Stimulated activated CD8-positive, alpha-beta memory T cell treated with anti-CD3 and anti-CD28 coated beads, Interleukin-7, amount 100 ng/mL, for 24 hours (primary cell): Measurements from ENCODE around the gene SNRPA1.

ENCODE experiments used
- DNase-seq: peaks from one replicate; pipeline ENCODE4 v3.0.0-alpha.2; 2020; ENCODE audit warnings: low read depth

Gene SNRPA1

DNA sequence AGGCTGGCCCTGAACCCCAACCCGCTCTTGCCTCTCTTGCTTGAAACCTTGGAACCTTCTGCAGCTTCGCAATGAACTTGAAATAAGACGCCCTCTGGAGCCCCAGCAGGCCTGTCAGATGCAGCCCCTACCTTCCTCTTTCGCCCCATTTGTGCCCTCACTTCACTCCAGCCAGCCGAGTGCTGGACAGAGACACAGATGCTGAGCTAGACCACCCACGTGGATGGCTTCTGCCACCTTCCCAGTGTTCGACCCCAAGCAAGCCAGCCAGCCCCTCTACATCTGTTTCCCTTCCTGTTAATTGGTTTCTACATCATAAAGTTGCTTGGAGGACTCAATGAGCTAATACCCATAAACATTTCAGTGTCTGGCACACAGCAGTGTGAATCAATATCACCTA, 23.8 kb upstream of the SNRPA1 start:
- DNase-seq = no peak

DNA sequence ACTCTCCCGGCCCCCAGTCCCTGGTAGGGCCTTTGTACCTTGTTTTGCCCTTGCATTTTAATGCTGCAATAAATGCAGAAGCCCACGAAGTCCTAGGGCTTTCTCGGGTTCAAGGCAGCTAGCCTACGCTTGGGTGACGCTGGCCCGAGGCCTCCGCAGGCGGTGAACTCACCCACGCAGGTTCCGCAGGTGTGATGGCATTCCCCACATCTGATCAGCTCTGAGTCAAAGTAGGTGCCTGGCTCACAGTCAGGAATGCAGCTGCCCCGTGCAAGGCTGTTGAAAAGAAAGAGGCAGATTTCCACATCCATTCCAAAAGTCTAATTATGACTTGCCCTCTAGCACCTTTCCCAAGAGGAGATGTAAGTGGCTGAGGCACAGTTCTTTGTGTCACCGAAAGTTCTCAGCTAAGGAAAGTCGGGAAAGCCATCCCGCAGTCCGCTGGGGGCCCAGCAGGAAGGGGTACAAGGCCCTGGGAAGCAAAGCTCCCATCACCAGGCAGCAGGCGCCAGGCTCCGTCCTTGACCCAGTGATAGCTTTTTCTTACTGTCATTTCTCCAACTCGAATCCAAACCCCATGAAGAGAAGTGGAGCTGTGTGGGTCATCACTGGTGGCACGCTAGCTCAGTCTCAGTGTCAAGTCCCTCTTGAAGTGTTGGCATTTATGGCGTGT, 23.2 kb upstream of the SNRPA1 start:
- DNase-seq = no peak

DNA sequence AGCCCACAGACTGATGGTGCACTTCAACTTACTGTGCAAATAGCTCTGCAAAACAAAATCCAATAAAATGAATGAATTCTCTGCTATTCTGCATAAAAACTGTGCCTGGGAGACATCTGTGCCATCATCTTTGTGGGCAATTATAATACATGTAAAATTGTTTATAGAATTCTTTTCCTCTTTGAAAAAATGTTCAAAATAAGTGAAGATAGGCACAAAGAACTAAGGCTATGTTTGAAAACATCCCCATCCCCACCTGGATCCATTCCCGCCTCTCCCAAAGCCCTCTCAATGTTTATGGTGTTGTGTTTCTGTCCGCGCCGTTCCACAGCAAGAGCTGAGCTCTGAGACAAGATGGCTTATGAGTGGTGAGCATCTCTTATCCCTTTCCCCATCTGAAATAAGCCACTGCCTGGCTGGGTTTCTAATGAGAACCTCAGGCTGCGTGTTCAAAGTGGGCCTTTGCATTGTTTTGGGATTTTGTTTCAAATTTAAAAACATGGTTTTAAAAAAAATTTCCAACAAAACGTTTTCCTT, 22.4 kb upstream of the SNRPA1 start:
- no peak for DNase-seq

DNA sequence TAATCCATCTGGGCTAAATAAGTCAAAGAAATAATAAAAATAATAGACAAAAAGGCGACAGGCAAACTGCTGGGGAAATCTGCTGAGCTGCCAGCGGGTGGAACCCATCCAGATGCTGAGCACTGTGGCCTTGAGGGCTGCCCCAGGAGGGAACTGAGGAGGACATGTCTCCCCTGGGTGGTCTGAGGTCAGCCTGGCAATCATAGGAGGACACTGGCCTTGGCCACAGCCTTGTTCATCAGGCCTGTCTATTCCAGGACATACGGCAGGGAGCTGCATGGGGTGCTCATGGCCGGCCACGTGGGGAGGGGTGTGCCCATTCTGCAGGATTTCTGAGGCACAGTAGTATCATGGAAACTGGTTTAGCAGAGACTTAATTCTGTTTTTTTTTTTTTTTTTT, 21.5 kb upstream of the SNRPA1 start:
- no peak for DNase-seq

DNA sequence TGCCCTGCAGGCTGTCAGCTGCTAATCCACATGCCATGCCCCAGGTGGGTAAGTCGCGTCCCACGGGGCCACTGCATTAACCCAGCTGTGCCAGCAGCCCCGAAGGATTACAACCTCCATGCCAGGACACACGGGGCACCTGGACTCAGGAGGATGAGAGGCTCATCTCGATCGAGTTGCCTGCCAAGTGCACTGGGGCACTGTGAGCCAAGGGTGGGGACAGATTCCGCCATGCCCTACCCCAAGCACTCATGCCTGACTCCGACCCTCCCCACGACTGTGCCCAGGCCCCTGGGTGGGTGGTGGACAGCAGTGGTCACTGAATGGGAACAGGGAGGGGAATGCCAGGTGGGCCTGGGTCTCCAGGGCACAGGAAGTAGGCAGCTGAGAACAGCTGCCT, 20.7 kb upstream of the SNRPA1 start:
- DNase-seq = no peak

DNA sequence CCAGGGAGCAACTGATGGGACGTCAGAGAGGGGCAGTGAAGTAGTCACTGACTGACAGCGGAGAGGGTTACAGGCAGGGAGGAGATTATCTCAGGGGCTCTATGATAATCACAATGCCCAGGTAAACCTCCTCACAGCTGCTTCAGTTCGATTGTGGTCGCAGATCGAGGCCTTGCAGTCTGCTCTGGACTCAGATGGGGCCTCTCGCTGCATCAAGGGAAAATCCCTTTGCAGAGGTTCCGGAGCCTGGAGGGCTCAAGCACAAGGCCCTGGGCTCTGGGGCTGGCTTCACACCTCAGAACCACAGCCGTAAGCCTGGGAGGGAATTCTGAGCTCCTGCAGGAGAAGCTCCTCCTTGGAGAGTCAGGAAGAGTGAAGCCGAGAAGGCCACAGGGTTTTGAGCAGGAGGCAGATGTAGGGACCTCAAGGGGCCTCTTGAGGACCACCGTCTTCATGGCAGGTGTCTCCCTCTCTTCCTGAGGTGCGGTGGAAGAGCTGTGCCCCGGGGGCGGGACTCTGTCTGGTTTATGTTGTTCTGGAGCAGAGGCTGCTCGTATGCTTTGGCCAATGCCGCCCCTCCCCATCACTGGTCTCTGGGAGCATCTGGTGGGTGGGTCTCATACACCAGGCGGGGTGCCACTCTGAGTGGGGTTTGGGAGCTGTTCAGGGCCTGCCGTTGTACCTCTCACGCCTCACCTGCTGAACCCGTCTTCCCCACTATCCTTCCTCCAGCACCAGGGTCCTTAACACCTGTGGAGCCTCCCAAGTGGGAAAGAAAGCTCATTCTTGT, 19.5 kb upstream of the SNRPA1 start:
- DNase-seq = no peak

DNA sequence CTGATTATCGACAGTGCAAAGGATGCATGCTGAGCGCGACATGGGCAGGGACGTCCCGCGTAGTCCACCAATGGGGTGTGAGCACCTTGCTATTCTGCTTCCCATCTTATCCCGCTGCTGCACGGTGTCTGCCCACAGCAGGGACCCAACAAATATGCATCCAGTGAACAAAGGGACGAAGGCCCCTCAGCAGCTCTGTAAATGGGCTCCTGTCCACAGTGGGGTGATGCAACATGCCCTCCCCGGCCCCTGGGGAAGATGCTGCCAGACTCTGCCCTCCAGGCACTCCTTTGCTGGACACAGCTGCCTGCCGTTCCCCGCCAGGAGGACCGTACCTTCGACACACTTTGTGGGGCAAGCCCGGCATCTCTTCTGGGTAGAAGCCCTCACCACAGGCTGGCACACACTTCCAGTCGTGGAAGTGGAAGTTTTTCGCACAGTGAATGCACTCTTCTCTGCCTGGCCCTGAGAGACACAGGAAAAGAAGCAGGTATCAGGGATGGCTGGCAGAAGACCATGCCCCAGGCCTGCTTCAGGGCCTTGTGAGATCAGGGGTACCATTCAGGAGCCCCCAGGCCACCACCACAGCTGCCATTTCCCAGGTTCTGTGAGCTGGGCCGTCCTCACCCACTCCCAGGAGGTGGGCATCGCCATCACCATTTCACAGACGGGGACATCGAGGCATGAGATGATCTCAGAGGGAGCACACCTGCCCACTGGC, 18.2 kb upstream of the SNRPA1 start:
- no peak for DNase-seq

DNA sequence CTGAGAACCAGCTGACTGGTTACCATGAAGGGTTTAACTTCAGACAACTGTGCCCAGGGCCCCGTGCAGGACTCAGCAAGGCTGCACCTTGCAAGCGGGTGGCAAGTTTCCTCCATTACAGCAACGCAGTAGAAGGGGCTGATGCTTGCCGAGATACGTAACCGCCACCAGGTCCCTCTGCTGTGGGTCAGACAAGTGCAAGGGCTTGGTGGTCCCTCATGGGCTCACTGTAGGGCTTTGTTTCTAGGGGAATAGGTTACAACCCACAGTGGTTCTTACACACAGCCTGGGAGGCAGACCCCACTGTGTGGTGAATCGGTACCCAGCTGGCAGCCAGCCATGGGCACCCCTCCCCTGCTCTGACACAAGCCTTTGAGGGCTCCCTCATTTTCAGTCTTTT, 15.5 kb upstream of the SNRPA1 start:
- DNase-seq = no peak

DNA sequence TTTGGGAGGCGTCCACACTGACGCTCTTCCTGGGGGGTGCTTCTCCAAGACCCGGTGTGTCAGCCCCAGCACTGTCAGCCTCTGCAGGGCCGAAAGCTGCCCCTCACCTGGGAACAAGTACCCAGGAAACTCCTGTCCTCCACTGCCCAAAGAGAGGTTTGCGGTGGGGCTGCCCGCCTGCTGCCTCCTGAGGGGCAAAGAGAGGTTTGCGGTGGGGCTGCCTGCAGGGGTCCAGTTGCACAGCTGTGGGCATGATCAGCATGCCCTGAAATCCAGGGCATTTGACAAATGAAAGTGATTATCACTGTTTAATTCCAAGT, 15.1 kb upstream of the SNRPA1 start:
- DNase-seq = no peak

DNA sequence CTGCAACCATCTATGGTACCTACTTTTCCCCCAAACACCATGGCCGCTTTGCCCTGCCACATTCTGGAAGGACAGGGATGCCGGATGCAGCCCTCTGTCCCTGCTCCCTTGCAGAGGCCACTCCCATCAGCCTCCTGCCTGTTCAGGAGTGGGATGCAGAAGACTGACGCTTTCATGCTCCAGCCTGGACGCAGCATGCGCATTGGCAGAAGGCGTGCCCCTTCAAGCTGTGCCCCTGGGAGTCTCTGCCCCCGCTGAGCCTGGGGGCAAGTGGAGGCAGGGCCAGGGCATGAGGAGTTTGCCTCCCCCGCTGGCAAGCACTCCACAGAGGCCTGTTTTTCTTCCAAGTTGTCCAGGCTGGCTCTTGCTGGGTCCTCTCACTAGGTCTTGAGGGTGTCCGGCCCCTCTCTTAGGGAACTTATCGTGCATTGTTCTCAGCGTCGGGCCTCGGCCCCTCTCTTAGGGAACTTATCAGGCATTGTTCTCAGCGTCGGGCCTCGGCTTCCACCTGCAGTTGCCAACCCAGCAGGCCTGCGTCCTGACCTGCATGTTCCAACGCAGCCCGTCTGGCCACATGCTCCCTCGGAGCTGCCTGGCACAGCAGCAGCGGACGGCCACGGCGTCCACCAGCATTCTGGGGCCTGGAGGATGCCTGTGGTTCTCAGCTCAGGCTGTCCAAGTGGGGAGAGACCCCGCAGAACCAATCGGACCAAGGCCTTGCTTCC, 14.6 kb upstream of the SNRPA1 start:
- DNase-seq = no peak

DNA sequence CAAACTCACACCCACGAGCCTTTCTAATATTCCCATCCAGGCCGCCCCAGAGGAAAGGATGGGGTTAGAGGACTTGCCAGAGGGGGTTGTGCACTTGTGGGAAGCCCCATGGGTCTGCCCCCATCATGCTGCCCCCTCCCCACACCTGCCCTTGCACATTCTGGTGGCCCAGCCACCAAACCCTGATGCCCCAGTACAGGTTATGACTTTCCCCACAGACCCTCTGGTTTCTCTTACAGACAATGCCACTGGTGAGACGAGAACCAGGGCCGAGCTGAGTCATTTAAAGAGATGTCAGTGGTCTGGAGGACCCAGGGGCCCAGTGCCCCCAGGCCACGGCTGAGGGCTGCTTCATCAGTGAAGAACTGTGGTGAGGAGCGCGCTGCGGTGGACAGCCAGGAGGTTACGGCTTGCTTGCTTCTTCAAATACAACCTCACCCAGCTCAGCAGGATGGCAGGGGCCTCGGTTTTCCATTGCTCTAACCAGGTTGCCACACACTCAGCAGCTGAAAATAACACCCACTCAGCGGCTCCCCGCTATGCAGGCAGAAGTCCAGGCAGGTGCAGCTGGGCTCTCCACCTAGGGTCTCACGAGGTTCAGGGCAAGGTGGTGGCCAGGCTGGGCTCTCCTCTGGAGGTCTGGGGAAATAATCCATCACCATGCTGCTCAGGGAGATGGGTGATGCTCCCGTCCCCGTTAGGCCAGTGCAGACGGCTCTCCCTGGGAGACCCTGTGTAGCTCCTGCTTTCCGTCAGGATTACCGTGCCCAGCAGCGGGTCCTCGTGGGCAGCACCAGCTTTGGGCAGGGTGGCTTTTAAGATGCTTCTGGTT, 13.8 kb upstream of the SNRPA1 start:
- DNase-seq = no peak

DNA sequence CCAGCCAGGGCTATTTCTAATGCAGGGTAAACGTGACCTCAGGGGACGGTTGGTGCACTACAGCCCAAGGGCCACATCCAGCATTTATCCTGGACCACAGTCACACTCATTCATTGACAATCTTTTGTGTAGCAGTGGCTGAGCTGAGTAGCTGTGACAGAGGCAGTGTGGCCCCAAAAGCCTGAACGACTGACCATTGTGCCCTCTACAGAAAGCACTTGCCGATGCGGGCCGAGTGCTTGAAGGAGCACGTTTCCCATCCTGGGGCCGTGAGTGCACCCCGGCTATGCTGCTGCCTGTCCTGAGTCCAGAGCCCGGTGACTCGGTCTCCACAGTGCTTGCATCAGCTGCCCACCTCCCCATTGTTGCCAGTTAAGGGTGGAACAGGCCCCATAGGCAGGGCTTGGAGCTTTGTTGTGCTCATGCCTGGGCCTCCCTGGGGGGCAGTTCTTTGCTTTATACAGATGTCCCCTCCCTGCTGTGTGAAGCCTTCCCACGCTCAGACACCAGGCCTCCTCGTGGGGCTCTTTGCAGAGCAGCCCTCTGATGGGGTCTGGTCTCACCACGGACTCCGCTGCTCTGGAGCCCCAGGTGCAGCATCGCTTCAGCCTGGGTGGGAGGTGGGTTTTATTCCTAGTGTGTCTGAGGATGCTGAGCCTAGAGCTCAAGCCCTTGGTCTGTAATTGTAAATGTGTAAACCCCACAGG, 13.0 kb upstream of the SNRPA1 start:
- DNase-seq = no peak

DNA sequence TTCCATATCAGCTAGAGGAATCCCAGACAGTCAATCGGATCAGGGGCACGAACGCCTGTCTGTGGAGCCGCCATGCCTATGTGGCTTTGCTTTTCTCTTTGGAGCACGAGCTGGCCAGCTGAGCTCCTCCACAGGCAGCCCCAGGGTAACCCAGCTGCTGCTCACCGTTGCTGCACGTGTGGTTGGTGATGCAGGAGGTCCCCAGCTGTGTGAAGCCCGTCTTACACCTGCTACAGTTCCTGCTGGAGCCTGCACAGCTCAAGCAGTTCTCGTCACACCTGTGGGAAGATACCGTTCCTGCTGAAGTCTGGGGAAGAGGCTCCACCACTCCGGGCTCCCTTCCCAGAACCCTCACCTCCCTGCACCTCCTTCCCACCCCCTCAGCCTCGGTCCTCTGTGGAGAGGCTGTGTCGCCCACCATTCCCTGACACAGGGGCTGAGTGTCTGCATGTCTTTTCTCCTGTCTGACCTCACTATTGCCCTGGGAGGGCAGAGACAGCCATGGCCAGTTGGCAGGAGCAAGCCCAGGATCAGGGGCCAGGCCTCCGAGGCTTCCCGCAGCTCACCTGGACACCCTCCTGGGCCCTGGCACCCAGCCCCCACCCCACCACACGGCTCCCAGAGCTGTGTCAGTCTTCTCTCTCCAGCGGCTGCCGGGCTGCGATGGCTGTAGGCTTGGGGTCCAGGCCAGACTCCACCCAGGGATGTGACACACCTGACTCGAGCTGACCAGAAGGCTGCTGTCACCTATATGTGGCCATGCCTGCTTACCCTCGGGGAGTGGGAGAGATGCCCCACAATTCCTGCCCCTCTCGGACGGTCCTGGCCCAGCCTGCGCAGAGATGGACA, 12.2 kb upstream of the SNRPA1 start:
- no peak for DNase-seq

DNA sequence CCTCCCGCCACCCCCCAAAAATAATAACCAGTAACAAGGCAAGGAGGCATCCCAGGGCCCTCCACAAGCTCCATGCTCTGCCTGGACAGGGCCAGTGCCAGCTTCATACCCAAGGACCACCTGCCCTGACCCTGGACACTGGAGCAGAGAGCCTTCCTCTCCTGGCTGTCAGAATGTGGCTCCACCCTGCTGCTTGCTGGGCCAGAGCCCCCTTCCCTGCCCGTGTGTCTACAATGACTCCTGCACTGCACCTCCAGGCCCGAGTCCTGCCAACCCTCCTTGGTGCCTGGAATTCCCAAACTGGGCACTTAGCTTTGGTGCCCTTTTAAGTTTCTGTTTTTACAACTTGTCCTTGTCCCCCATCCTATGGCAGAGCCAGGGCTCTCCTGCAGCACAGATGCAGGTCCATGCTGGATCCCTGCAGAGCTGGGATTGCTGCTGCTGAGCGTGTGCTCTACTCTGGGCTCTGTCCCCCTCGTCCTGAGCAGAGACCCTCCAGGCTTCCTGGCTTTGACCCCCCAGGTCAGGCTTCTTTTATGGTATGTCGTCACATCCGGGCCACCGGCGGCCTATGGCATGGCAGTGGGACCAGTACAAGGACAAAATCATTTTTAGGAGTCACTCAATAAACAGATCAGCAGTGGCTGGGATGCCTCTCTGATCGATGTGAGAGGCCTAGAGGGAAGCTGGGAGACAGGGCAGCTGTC, 11.4 kb upstream of the SNRPA1 start:
- DNase-seq = no peak

DNA sequence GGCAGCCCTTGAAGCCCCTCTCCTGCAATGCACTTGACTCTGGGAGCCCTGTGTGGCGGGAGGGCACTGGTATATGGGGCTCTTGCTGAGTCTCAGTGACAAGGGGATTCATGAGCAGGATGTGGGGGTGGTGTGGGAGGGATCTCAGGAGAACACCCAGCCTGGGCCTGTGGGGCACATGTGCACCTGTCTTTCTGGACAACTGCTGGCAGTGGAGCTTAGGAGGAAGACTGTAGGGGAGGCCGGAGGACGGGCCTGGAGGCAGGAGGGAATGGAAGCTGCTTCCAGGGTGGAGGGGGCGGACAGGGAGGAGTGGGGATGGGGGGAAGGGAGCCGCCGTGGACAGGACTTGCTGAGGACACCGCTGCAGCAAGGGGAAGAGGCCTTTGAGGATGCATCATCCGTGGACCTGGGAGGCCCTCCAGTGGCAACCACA, 10.8 kb upstream of the SNRPA1 start:
- DNase-seq = no peak

DNA sequence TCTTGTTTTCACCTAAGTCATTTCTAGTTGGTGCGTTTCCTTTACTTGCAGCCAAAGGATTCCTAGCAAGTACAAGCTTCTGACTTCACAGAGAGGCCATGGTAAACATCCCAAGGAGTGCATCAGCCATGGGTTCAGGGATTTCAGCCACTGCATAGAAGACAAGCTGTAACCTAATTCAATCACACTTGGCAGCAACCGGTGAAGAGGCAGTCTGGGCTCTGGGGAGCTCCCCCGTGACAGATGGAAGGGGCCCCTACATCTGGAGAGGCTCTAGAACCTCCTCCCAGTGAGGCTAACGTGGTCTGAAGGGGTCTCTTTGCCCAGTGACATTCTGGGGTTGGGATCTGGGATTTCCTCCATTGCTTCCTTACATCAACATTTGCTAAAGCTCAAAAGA, 8.4 kb upstream of the SNRPA1 start:
- DNase-seq = no peak

DNA sequence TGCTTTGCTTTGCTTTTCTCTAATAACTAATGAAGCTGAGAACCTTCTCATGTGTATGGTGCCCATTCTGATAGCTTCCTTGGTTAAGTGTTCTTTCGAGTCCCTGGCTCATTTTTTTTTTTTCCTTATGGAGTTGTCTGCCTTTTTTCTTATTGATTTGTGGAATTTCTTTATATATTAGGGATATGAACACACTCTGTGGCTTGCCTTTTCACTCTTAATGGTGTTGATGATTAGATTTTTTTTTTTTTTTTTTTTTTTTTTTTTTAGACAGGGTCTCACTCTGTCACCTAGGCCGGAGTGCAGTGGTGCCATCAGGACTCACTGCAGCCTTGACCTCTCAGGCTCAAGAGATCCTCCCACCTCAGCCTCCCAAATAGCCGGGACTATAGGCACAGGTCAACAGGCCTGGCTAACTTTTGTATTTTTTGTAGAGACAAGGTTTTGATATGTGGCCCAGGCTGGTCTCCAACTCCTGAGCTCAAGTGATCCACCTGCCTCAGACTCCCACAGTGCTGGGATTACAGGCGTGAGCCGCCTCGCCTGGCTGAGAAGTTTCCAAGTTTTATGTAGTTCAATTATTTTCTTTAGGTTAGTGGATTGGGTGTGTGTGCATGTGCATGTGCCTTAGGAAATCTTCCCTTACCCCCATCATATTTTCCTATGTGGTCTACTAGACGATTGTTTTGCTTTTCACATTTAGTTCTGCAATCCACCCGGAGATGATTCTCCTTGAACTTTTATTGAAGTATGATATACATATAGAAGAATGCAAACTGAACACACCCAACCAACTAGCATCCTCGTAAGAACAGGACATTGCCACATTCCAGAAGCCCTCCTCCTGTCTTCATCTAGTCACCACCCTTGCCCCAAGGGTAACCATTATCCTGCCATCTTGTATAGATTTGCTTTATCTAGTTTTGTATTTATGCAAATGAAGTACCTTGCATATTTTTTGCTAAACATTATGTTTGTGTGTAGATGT, 1.7 kb upstream of the SNRPA1 start:
- DNase-seq = no peak

DNA sequence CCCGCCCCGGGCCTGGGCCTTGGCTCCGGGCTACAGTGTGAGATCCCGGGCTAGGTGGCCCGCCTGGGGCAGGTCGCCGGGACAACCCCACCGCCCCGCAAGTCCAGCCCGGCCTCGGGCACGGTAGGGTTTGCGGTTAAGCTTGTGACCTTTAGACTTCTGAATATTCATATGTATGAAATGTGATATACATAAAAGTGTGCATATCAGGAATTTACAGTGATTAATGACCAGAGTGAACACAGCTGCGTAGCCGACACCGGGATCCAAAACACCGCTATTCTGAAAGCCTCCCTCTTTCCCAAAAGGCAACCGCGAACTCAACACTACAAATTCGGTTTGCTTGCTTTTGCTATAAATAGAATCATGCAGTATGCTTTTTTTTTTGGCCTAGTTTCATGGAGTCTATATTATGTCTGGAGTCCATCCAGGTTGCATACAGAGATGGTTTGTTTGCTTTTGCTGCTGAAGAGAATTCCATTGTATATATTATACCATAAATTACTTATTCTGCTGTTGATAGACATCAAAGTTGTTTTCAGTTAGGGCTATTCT, 636 bp upstream of the SNRPA1 start:
- no peak for DNase-seq
